ENCODE data around the gene ARHGAP29. TPM values are rescaled to one million over a fixed set of nuclear protein-coding genes. Genes with fewer than 3 reads are reported as not detected.

ARHGAP29 gene
- total RNA-seq, 2 experiments from 2014 or later: not detected

DNA sequence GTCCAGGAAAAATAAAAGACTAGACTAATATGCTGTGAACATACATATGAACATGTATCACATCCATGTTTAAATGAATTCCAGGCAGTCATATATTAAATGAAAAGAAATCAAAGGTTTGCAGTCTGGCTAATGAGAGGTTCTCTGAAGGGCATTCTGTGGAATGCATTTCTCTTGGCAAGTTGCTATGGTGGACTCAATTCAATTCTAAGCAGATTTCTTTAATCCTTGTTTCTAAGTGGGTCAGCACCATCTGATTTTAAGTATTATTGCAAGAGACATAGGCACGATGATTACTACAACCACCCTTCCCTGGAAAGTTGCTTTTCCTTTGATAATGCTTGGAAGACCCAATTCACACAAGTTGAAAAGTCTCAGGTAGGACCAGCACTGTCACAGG, 92.5 kb downstream of the ARHGAP29 start:
- Mint-ChIP-seq H3K36me3 (no peaks in the 10 kb centered on the region), H3K4me3 (no peak overlapping the region), H3K4me1 (no peaks in the 10 kb centered on the region), H3K9me3 (no peaks in the 10 kb centered on the region), H3K27me3 (no peaks in the 10 kb centered on the region), H3K27ac (no peak overlapping the region)
- no peak for DNase-seq

- Mint-ChIP-seq H3K27ac (no peak overlapping the region), H3K4me3 (no peak overlapping the region), H3K9me3 (peaks cover 2% of the 10 kb centered on the region), H3K27me3 (no peaks in the 10 kb centered on the region), H3K36me3 (no peaks in the 10 kb centered on the region), H3K4me1 (no peaks in the 10 kb centered on the region)
- DNase-seq: no peak
Observed at GRCh38 chr1:94143809-94144176, 93.6 kb downstream of the ARHGAP29 start.

DNA sequence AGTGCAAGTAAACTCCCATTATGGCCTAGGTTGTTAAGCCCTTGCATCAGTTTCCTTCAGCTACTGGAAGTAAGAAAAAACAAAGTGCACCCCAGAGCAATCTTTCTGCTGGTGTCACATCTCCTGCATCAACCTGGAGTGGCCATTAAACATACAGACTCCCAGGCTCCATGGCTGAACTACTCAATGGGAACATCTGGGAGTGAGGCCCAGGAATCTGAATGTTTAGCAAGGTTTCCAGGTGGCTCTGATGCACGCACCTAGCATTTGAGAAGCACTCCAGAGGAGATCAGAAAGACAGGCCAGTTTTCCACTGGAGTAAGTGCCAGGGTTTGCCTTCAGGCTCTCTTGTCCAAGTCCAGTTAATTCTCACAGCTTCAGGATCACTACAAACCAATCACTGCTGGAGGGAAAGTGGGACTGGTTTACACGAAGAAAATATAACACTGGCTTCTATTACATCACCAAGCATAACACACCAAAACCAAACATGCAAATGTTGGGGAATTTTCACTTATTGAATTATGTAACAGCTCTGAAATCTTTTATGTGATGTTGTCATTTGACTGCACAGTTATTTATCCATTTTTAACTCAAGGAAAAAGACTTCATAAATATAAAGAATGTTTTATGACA, 94.1 kb downstream of the ARHGAP29 start:
- Mint-ChIP-seq H3K4me1 (no peaks in the 10 kb centered on the region), H3K27ac (no peak overlapping the region), H3K27me3 (no peaks in the 10 kb centered on the region), H3K36me3 (no peaks in the 10 kb centered on the region), H3K4me3 (no peak overlapping the region), H3K9me3 (peaks cover 2% of the 10 kb centered on the region)
- DNase-seq: no peak

- no peaks in the 10 kb centered on the region for H3K36me3 Mint-ChIP-seq
- no peak overlapping the region for H3K4me3 Mint-ChIP-seq
- H3K27me3 Mint-ChIP-seq: no peaks in the 10 kb centered on the region
- H3K9me3 Mint-ChIP-seq: peaks cover 2% of the 10 kb centered on the region
- no peak overlapping the region for H3K27ac Mint-ChIP-seq
- H3K4me1 Mint-ChIP-seq: no peaks in the 10 kb centered on the region
- DNase-seq: no peak
Observed at GRCh38 chr1:94142583-94142982, 94.8 kb downstream of the ARHGAP29 start.

DNA sequence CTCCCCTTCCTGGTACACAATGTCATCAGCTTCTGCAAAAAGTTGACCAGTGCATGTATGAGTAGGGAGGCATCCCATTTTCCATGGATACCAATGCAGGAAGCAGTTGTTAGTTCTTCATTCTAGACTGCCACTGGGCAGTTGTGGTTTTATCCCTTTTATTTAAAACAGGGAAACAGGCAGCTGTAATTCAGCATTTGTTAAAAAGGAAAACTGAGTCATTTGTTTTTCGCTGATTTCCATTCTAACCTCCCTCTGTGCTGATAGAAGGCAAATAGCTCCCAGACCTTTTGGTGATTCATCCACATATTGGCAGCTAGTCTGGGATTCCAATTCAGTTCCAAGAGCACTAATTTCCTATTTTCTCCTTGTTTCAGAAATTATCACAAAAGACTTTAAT, 95.4 kb downstream of the ARHGAP29 start:
- Mint-ChIP-seq H3K4me3 (no peak overlapping the region), H3K27ac (no peak overlapping the region), H3K4me1 (no peaks in the 10 kb centered on the region), H3K27me3 (no peaks in the 10 kb centered on the region), H3K36me3 (no peaks in the 10 kb centered on the region), H3K9me3 (peaks cover 2% of the 10 kb centered on the region)
- no peak for DNase-seq

DNA sequence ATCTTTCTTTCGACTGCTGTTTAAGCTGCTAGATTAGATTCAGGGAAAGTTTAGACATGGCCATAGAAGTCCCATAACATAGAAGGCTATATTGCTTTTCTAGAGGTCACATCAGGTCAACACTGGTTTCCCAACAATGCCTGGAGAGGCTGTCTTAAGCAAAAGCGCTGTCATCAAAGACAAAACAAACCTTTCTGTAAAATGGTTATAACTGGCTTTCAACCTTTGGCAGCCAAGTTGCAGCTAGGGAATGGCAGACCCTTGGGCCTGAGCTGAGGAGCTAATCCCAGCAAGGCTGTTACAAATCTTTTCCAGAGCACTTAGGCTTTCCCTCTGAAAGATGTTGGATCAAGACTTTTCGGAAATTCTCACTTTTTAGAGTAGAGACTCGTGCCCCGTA, 105.3 kb downstream of the ARHGAP29 start:
- H3K27ac Mint-ChIP-seq: no peak overlapping the region
- no peaks in the 10 kb centered on the region for H3K27me3 Mint-ChIP-seq
- DNase-seq: no peak
- H3K4me1 Mint-ChIP-seq: no peaks in the 10 kb centered on the region
- no peaks in the 10 kb centered on the region for H3K36me3 Mint-ChIP-seq
- no peak overlapping the region for H3K4me3 Mint-ChIP-seq
- peaks cover 7% of the 10 kb centered on the region for H3K9me3 Mint-ChIP-seq

- Mint-ChIP-seq H3K27ac (no peak overlapping the region), H3K4me1 (no peaks in the 10 kb centered on the region)
- DNase-seq: no peak
Observed at GRCh38 chr1:94130851-94131595, 106.4 kb downstream of the ARHGAP29 start.

GRCh38 chr1:94126651-94127050, 110.7 kb downstream of the ARHGAP29 start:
- Mint-ChIP-seq H3K4me1 (no peaks in the 10 kb centered on the region), H3K36me3 (no peaks in the 10 kb centered on the region), H3K27ac (no peak overlapping the region), H3K4me3 (no peak overlapping the region), H3K27me3 (no peaks in the 10 kb centered on the region), H3K9me3 (no peaks in the 10 kb centered on the region)
- no peak for DNase-seq

More at GRCh38 chr1:94130851-94131595, 106.4 kb downstream of the ARHGAP29 start:
- no peaks in the 10 kb centered on the region for H3K27me3 Mint-ChIP-seq
- H3K36me3 Mint-ChIP-seq: no peaks in the 10 kb centered on the region
- H3K4me3 Mint-ChIP-seq: no peak overlapping the region
- H3K9me3 Mint-ChIP-seq: peaks cover 7% of the 10 kb centered on the region

- no peaks in the 10 kb centered on the region for H3K36me3 Mint-ChIP-seq
- no peak for DNase-seq
- H3K27ac Mint-ChIP-seq: no peak overlapping the region
- H3K9me3 Mint-ChIP-seq: no peaks in the 10 kb centered on the region
- H3K4me1 Mint-ChIP-seq: no peaks in the 10 kb centered on the region
- no peaks in the 10 kb centered on the region for H3K27me3 Mint-ChIP-seq
- H3K4me3 Mint-ChIP-seq: no peak overlapping the region
Observed at GRCh38 chr1:94125551-94126514, 111.6 kb downstream of the ARHGAP29 start.

- no peaks in the 10 kb centered on the region for H3K27me3 Mint-ChIP-seq
- no peak overlapping the region for H3K4me3 Mint-ChIP-seq
- no peaks in the 10 kb centered on the region for H3K4me1 Mint-ChIP-seq
- H3K27ac Mint-ChIP-seq: no peak overlapping the region
- H3K9me3 Mint-ChIP-seq: no peaks in the 10 kb centered on the region
- DNase-seq: no peak
- no peaks in the 10 kb centered on the region for H3K36me3 Mint-ChIP-seq
Observed at GRCh38 chr1:94124538-94124937, 112.8 kb downstream of the ARHGAP29 start.

GRCh38 chr1:94122201-94122970, 115.0 kb downstream of the ARHGAP29 start:
- Mint-ChIP-seq H3K4me3 (no peak overlapping the region), H3K36me3 (no peaks in the 10 kb centered on the region), H3K27ac (no peak overlapping the region), H3K4me1 (no peaks in the 10 kb centered on the region), H3K9me3 (no peaks in the 10 kb centered on the region), H3K27me3 (no peaks in the 10 kb centered on the region)
- no peak for DNase-seq

Other genes starting within 250 kb of the ARHGAP29 start
- not detected for gene ABCA4, start 116.4 kb downstream of the ARHGAP29 start, total RNA-seq
- gene ABCD3, start 180.8 kb upstream of the ARHGAP29 start, total RNA-seq: 10 to 100 TPM; 33.3 to 33.7 TPM

Data from activated naive CD8-positive, alpha-beta T cell treated with anti-CD3 and anti-CD28 coated beads for 36 hours (primary cell).